SKM-1 (cell line): ENCODE data around the gene LGR4.
"Not testable (repeated sequence)": the region's sequence is repeated elsewhere in the genome, so short reads cannot be mapped to it uniquely, and the experiment has no call there.

ENCODE experiments used
- DNase-seq: peaks from one replicate; lab custom pipeline; 2025; ENCODE audit not compliant: unreplicated experiment; lab: John Stamatoyannopoulos, UW

LGR4 gene

DNA sequence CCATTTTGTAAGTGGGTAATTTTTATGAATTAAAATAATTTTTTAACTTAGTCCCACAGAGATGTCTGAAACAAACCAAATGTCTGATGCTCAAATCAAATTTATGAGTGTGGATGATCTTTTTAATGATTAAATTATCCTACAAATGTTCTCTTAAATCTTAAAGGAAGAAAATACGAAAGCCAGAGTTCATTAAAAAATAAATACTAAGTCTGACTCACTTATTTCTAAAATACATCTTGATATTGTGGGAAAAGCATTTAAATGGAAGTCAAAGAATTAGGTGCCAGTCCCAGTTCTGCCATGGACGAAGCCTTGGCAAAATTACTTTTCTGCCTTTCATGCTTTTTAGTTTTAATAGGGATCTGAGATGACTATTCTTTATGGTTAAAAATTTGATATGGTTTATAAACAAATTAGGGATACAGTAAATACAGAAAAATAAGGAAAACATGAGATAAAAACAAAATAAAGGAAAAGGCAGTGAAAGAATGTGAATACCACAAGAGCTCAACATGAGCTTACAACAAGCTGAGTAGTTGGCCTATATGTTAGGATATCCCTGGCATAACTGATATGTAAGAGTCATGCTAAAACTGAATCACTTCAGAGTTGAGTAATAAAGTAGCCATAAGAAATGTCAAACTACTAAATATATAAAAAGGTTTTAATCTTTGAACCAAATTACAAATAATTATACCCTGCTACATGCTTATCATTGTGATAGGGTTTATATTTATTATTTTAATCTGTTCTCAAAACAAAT is 118.8 kb downstream of the LGR4 start:
- DNase-seq: no peak

GRCh38 chr11:27352781-27353180 is 119.8 kb downstream of the LGR4 start:
- DNase-seq: no peak

- DNase-seq: no peak
Observed at GRCh38 chr11:27350511-27350910, 122.1 kb downstream of the LGR4 start.

- no peak for DNase-seq
Observed at GRCh38 chr11:27349919-27350318, 122.7 kb downstream of the LGR4 start.

GRCh38 chr11:27348340-27348873 is 124.2 kb downstream of the LGR4 start:
- no peak for DNase-seq

DNA sequence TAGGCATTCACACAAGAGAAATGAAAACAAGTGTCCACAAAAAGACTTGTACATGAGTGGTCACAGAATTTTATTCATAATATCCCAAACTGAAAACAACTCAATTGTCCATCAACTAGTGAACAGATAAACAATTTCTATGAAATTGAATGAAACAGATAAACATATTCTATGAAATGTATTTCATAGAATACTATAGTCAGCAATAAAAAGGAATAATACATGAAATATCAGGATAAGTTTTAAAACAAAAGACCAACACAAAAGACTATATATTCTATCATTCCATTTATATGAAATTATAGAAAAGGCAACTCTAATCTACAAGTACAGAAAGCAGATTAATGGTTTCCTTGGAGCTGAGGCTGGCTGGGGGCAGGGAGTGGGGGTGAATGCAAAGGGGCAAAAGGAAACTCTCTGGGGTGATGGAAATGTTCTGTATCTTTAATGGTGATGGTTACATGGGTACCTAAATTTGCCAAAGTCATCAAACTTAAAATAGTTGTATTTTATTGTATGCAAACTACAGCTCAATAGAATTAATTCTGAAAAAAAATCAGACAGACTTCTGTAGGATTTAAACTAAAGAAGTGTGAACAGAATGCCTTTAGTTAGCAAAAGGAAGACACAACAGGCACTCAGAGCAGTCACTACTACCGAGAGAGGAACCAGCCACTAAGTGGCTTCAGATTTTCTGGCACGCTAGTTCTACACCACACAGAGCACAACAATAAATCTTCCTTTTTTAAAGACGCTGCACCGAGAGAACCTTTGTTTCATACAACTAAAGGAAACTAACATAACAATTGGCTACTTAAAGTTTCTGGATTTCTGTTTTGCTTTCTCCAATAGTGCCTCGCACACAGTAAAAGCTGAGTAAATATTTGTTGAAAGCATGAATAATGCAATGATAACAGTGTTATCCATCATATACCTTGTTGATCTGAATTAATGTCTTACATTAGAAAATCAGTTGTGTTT is 124.9 kb downstream of the LGR4 start:
- DNase-seq: no peak

GRCh38 chr11:27339941-27340340 is 132.6 kb downstream of the LGR4 start:
- no peak for DNase-seq

- DNase-seq: not testable (repeated sequence)
Observed at GRCh38 chr11:27334764-27335163, 137.8 kb downstream of the LGR4 start.

DNA sequence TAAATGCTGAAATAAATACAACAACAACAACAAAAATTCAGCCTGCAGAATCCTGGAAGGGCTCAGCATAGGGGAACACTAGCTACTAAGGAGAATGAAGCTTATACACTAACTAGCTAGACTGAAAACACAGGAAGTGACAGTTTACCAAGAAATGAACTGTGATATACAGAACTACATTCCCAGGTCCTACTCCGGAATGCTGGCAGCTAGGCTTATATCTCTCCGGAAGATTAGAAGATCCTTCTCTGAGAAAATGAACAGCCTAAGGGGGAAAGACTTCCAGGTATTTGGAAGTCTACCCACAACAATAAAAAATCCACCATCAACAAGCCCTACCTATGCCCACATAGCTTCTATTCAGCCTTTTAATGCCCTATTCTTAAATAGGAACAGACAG is 140.6 kb downstream of the LGR4 start:
- no peak for DNase-seq

DNA sequence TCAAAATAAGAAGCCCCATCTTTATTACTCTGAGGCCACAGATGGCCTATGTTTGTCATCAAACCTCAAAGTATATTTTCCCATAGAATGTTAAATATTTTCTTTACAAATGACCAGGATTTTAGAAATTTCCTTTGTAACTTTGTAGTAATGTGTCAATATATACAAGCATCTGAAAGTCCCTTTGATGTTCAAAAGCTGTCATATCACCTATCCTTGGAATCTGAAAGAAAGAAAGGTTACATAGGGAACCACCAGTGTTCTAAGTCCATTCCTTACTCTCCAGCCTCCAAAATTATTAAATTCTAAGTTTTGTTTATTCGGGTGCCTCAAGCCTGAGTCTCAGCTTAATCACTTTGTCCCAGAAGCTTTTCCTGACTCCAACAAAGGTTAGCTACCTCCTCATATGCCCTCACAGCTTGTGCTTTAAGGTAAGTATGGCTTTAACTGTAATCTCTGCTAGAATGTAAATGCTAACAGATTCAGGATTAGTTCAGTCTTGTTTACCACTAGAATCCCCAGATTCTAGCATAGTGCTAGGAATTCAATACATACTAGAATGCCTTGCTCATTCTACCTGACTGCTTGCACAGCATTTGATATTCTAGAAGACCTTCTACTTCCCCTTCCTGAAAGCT is 141.8 kb downstream of the LGR4 start:
- DNase-seq: no peak

- no peak for DNase-seq
Observed at GRCh38 chr11:27329867-27330632, 142.5 kb downstream of the LGR4 start.

DNA sequence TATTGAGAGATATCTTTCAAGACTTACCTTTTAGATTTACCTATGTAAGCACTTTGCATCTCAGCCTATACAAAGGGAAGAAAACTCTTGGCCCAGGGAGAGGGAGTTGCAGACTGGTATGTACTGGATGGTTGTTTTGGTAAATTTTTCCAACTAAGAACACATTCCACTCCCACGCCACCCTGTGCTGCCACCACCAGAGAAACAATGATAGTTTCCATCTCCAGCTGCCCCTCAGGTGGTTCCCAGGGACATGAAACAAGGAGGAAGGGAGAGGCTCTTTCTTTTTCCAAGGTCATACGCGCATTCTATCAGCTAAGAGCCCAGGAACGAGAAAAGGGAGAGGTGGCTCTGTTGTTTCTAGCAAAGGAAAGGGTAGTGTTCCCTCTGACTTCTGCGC is 144.0 kb downstream of the LGR4 start:
- no peak for DNase-seq

DNA sequence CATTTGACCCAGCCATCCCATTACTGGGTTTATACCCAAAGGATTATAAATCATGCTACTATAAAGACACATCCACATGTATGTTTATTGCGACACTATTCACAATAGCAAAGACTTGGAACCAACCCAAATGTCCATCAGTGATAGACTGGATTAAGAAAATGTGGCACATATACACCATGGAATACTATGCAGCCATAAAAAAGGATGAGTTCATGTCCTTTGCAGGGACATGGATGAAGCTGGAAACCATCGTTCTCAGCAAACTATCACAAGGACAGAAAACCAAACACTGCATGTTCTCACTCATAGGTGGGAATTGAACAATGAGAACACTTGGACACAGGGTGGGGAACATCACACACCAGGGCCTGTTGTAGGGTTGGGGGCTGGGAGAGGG is 145.5 kb downstream of the LGR4 start:
- not testable (repeated sequence) for DNase-seq

- DNase-seq: not testable (repeated sequence)
Observed at GRCh38 chr11:27322196-27322595, 150.4 kb downstream of the LGR4 start.

- not testable (repeated sequence) for DNase-seq
Observed at GRCh38 chr11:27321340-27321739, 151.2 kb downstream of the LGR4 start.

DNA sequence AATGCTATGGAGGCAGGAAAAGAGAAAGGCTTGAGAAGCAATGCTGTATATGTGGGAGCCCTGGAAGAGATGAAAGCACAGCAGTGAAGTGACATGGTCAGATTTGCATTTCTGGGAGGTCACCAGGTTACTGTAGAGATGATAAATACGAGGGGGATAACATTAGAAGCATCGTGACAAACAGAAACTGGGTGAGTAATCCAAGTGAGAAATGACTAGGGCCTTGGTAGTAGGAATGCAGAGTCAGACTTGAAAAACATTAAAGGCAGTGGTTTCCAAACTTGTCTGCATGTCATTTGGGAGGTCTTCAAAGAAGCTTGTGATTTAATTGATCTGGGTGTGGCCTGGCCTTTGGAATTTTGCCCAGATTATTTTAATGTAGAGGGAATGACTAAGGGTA is 153.5 kb downstream of the LGR4 start:
- DNase-seq: no peak

DNA sequence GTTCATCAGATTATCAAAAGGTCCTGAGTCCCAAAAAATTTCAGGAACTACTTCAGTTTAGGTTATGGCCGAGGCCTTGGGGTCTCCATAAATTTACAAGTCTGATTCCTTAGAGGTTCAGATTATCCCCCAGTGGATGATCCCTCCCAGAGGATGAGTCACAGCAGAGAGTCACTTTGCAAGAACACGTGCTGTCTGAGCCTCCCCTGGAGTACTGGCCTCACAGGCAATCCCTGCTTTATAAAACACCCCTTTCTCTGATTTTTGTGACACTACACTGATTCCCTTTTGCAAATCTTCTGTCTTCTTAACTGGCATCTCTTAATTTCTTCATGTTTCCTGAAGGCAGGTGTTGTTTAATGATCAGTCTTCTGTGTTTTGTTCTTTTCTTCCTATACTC is 154.8 kb downstream of the LGR4 start:
- DNase-seq: no peak
